Measurements from ENCODE around the gene MOB3B.

Gene MOB3B

GRCh38 chr9:27485158-27485557 is 44.5 kb downstream of the MOB3B start:
- no peak for TF ChIP-seq CTCF (IDR thresholded peaks at IDR 0.05; ENCODE audit: low read depth, low read length, missing control alignments)
- DNase-seq (ENCODE audit: low read depth) = peak; percentile 88
- H3K4me3 ChIP-seq (ENCODE audit: low read depth, low read length) = no peak overlapping the region

GRCh38 chr9:27483576-27483975 is 46.0 kb downstream of the MOB3B start:
- DNase-seq (ENCODE audit: low read depth) = no peak
- H3K4me3 ChIP-seq (ENCODE audit: low read depth, low read length) = no peak overlapping the region
- TF ChIP-seq CTCF (IDR thresholded peaks at IDR 0.05; ENCODE audit: low read depth, low read length, missing control alignments) = no peak

GRCh38 chr9:27482709-27483108 is 46.9 kb downstream of the MOB3B start:
- no peak overlapping the region for H3K4me3 ChIP-seq (ENCODE audit: low read depth, low read length)
- TF ChIP-seq CTCF (IDR thresholded peaks at IDR 0.05; ENCODE audit: low read depth, low read length, missing control alignments) = no peak
- no peak for DNase-seq (ENCODE audit: low read depth)

GRCh38 chr9:27478322-27478721 is 51.3 kb downstream of the MOB3B start:
- no peak overlapping the region for H3K4me3 ChIP-seq (ENCODE audit: low read depth, low read length)
- no peak for DNase-seq (ENCODE audit: low read depth)
- TF ChIP-seq CTCF (IDR thresholded peaks at IDR 0.05; ENCODE audit: low read depth, low read length, missing control alignments) = no peak

GRCh38 chr9:27476870-27477515 is 52.6 kb downstream of the MOB3B start:
- no peak overlapping the region for H3K4me3 ChIP-seq (ENCODE audit: low read depth, low read length)
- TF ChIP-seq CTCF (IDR thresholded peaks at IDR 0.05; ENCODE audit: low read depth, low read length, missing control alignments) = no peak
- no peak for DNase-seq (ENCODE audit: low read depth)

GRCh38 chr9:27475057-27475595 is 54.5 kb downstream of the MOB3B start:
- no peak for DNase-seq (ENCODE audit: low read depth)
- no peak for TF ChIP-seq CTCF (IDR thresholded peaks at IDR 0.05; ENCODE audit: low read depth, low read length, missing control alignments)
- no peak overlapping the region for H3K4me3 ChIP-seq (ENCODE audit: low read depth, low read length)

- no peak overlapping the region for H3K4me3 ChIP-seq (ENCODE audit: low read depth, low read length)
- DNase-seq (ENCODE audit: low read depth) = no peak
- no peak for TF ChIP-seq CTCF (IDR thresholded peaks at IDR 0.05; ENCODE audit: low read depth, low read length, missing control alignments)
Observed at GRCh38 chr9:27474305-27474704, 55.3 kb downstream of the MOB3B start.
